C4-2B (cell line): Measurements from ENCODE around the gene SCAANT1.

ENCODE experiments used
- H3K27ac ChIP-seq: fragments of 450-650 bp; 2 replicates; pipeline ENCODE4 v1.5.1; 2017
- ZFX ChIP-seq: fragments of 450-650 bp; IDR thresholded peaks from 2 replicates; pipeline ENCODE4 v1.6.1; 2017
- TF ChIP-seq, protein P1 (sequence below): fragments of 450-650 bp; conservative IDR thresholded peaks from 2 replicates; pipeline ENCODE4 v1.5.1; 2017; ENCODE audit warnings: mild to moderate bottlenecking

SCAANT1 gene

DNA sequence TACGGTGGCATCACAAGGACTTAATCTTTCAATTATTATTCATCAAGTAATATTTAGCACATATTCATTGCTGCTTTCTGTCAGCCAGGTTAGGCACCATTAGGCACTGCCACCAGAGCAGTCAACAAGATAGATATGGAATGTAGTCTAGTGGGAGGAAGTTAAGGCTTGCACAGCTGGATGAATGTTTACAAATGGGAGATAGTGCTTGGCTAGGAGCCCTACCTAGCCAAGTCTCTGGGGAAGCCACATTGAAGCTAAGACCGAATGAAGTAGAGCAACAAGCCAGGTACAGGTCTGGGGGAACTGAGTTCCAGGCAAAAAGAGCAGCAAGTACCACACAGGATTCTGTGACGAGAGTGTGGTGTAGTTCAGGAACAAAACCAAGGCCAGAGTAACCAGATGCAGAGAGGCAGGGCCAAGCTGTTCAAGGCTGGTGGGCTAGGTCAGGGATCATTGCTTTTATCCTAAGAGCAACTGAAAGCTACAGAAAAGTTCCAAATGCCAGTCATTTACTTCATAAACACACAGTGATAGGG, 33.4 kb upstream of the SCAANT1 start:
- H3K27ac ChIP-seq, result no peak overlapping the region
- no peak for TF ChIP-seq ZFX
- TF ChIP-seq, protein P1, sequence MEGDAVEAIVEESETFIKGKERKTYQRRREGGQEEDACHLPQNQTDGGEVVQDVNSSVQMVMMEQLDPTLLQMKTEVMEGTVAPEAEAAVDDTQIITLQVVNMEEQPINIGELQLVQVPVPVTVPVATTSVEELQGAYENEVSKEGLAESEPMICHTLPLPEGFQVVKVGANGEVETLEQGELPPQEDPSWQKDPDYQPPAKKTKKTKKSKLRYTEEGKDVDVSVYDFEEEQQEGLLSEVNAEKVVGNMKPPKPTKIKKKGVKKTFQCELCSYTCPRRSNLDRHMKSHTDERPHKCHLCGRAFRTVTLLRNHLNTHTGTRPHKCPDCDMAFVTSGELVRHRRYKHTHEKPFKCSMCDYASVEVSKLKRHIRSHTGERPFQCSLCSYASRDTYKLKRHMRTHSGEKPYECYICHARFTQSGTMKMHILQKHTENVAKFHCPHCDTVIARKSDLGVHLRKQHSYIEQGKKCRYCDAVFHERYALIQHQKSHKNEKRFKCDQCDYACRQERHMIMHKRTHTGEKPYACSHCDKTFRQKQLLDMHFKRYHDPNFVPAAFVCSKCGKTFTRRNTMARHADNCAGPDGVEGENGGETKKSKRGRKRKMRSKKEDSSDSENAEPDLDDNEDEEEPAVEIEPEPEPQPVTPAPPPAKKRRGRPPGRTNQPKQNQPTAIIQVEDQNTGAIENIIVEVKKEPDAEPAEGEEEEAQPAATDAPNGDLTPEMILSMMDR, result no peak

DNA sequence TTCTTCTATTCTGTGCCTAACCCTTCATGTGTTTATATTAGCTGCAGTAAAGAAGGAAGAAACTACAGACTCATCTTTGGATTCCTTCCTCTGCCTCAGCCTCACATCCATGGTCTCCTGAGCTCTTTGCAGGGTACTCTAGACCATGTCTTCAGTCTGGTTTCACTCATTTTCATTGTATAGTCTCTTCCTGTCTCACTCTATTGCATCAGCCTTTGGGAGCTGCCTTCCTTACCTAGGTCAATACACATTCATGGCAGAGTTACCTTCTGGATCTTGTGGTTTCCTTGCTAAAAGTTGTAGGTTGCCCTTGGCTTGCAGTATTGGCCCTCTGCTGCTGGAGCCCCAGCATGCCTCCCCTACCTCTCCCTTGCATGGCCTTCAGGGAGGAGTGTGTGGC, 31.5 kb upstream of the SCAANT1 start:
- TF ChIP-seq, protein P1, result no peak
- no peak for TF ChIP-seq ZFX
- H3K27ac ChIP-seq, result no peak overlapping the region

DNA sequence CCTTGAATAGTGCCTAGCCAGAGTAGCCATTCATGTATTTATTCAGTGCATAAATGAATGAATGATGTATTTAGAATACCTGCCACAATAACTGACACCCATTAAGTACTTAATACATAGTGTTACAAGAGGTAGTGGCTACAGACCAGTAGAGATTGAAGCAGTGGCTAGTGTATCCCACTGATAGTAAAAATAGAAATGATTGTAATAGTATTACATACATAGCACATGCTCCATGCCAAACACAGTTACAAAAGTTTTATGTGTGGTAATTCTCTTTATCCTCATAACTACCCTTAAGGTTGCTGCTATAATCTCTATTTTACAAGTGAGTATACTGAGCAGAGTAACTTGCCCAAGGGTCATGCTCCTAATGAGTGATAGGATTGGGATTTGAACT, 30.3 kb upstream of the SCAANT1 start:
- no peak overlapping the region for H3K27ac ChIP-seq
- TF ChIP-seq ZFX, result no peak
- TF ChIP-seq, protein P1, result no peak

DNA sequence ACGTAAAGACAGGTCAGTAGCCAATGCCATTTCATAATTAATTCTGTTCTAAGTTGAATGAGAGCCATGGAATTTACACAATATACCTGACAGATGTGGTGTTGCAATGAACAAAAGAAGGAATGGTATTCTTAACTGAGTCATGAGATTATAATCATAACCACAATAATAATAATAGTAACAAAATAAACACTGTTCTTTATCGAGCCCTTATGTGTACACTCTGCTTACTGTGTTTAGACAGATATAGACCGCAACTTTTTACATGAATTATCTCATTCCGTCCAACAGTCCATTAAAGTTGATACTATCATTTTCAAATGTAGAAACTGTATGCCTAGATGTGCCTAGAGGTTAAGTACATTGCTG, 28.2 kb upstream of the SCAANT1 start:
- TF ChIP-seq, protein P1, result no peak
- no peak for TF ChIP-seq ZFX
- no peak overlapping the region for H3K27ac ChIP-seq

DNA sequence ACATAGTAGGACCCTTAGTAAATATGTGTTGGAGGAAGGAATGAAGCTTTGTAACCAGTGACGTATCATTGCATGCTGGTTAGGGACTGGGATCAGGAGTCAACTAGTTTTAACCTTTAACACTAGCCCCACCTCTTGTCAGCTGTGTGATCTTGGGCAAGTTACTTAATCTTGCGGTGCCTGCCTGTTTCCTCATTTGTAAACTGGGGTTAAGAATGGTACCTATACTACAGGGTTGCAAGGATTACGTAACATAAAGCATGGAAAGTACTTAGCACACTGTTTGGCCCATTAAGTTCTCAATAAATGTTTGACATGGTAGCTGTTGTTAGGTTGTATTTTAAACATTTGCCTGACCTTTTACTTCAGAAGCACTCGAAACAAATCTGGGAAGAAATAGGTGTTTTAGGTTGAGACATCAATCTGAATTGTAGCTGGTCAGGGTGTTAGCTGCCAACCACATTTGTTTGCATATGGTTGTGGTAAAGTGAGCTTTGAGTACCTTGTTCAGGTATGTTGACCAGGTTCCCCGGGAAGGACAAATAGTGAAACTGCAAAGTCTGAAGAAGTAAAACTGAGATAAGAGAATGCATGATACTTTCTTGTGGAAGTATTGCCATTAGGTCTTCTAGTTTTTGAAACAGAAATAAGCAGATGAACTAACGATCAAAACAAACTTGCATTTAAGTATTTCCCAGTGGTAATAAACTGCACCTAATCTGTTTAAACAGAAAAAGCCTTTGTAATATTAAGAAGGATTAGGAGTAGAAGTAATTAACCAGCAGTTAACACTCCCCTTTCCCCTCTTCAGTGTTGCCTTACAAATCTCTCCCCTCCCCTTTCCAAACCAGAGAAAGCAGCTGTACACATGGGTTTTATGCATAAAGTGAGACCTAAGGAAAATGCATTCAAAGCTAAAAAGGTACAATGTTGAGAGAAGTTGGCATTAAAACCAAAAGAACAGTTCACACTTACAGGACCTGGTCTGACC, 25.8 kb upstream of the SCAANT1 start:
- TF ChIP-seq, protein P1, result no peak
- no peak overlapping the region for H3K27ac ChIP-seq

DNA sequence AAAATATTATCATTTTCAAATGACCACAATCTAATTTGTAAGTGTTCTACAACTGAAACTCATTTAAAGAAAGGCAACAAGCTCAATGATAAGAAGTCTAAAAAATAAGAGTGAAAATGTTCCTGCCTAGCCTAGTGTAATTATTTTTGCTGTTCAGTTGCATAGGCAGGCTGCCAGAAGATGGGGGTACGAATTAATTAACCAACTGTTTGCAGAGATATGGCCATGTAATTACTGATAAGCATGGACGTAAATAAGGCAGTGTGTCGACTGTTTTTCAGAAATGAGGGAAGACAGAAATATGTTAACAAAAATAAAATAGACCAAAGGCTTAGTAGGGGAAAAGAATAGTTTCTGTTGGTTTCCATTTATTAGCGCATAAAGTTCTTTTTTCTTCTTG, 24.7 kb upstream of the SCAANT1 start:
- no peak overlapping the region for H3K27ac ChIP-seq
- TF ChIP-seq, protein P1, result no peak
- no peak for TF ChIP-seq ZFX
